AG09309 (cell line): Measurements from ENCODE around the gene SLC19A2.
"Not testable (repeated sequence)": the region's sequence is repeated elsewhere in the genome, so short reads cannot be mapped to it uniquely, and the experiment has no call there.

ENCODE experiments used
- DNase-seq: peaks from one replicate; pipeline ENCODE4 v3.0.0-alpha.2; 2010; ENCODE audit warnings: low read depth
- H3K4me3 ChIP-seq: 2 replicates; pipeline ENCODE4 v1.5.1; 2011; ENCODE audit warnings: mild to moderate bottlenecking, low read depth, low read length, moderate library complexity; ENCODE audit not compliant: control insufficient read depth
- CTCF ChIP-seq: IDR thresholded peaks from 2 replicates; pipeline ENCODE4 v1.5.1; 2011; ENCODE audit warnings: mild to moderate bottlenecking, low read depth, low read length, inconsistent platforms; ENCODE audit not compliant: insufficient read depth, control insufficient read depth; ENCODE audit errors: missing control alignments

SLC19A2 gene, protein sequence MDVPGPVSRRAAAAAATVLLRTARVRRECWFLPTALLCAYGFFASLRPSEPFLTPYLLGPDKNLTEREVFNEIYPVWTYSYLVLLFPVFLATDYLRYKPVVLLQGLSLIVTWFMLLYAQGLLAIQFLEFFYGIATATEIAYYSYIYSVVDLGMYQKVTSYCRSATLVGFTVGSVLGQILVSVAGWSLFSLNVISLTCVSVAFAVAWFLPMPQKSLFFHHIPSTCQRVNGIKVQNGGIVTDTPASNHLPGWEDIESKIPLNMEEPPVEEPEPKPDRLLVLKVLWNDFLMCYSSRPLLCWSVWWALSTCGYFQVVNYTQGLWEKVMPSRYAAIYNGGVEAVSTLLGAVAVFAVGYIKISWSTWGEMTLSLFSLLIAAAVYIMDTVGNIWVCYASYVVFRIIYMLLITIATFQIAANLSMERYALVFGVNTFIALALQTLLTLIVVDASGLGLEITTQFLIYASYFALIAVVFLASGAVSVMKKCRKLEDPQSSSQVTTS

GRCh38 chr1:169485431-169486280 is at the start of gene SLC19A2:
SLC19A2 (minus strand) TSS chr1:169485944; CDS start chr1:169485766, 178 bp downstream.
- peak within 1 kb of the TSS; percentile 76 for H3K4me3 ChIP-seq
- TF ChIP-seq CTCF = peak; percentile 23
- peak; percentile 94 for DNase-seq

- DNase-seq = no peak
- no peak for TF ChIP-seq CTCF
- H3K4me3 ChIP-seq = no peak overlapping the region
These were observed 48.9 kb upstream of the SLC19A2 start for GRCh38 chr1:169534653-169535052.

DNA sequence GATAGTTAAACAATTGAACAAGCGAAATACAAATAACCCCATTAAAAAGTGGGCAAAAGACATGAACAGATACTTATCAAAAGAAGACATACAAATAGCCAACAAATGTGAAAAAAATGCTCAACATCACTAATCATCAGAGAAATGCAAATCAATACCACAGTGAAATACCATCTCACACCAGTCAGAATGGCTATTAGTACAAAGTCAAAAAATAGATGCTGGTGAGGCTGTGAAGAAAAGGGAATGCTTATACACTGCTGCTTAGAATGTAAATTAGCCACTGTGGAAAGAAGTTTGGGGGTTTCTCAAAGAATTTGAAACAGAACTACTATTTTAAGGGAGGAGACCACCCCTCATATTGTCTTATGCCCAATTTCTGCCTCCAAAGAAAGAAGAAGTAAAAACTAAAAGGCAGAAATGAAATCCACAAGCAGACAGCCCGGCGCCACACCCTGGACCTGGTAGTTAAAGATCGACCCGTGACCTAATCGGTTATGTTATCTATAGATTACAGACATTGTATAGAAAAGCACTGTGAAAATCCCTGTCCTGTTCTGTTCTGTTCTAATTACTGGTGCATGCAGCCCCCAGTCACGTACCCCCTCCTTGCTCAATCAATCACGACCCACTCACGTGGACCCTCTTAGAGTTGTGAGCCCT is 47.9 kb upstream of the SLC19A2 start:
- not testable (repeated sequence) for H3K4me3 ChIP-seq, DNase-seq

DNA sequence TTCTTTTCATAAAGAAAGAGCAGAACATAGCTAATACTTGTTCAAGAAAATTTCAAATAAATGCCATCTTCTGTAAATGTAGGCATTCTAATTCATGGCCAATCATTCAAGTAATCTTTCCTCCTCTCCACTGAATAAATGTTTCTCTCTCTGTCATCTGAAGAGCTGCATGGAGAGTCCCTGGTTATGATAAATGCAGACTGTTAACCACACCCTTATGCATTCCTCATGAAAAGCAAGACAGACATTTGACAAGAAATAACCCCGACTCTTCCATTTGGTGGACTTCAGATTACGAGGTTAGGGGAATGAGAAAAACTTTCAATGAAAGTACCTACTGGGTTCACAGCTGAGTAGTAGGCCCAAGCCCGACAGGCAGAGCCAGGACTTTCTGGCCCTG is 44.7 kb upstream of the SLC19A2 start:
- DNase-seq = no peak
- H3K4me3 ChIP-seq = no peak overlapping the region
- no peak for TF ChIP-seq CTCF

GRCh38 chr1:169529068-169529642 is 43.4 kb upstream of the SLC19A2 start:
- TF ChIP-seq CTCF = no peak
- no peak for DNase-seq
- H3K4me3 ChIP-seq = no peak overlapping the region

GRCh38 chr1:169528215-169529067 is 42.7 kb upstream of the SLC19A2 start:
- no peak for TF ChIP-seq CTCF
- no peak overlapping the region for H3K4me3 ChIP-seq
- DNase-seq = no peak
